CD4-positive, alpha-beta T cell treated with Interleukin-15 for 4 hours (primary cell): ENCODE data around the gene FAM209A.
"Not testable (repeated sequence)": the region's sequence is repeated elsewhere in the genome, so short reads cannot be mapped to it uniquely, and the experiment has no call there.

Source experiments
- DNase-seq: peaks from one replicate; pipeline ENCODE4 v3.0.0-alpha.2; 2020; ENCODE audit warnings: low spot score

Gene FAM209A

DNA sequence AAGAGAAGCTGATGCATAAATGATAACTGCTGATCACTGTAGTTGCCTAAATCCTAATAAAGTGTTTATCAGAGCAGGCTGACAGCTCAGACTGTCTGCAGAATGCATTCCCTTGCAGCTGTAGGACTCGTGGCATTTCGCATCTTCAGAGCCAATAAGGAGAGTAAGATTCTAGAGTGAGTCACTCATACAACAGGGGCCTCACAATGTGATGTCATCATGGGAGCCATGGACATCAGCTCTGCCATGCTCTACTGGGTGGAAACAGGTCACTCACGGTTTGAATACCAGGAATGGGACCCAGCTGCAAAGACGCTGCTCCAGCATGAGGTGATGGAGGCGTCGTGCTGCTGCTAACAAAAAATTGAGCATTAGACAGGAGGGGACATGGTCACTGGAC, 15.9 kb downstream of the FAM209A start:
- DNase-seq, result no peak

DNA sequence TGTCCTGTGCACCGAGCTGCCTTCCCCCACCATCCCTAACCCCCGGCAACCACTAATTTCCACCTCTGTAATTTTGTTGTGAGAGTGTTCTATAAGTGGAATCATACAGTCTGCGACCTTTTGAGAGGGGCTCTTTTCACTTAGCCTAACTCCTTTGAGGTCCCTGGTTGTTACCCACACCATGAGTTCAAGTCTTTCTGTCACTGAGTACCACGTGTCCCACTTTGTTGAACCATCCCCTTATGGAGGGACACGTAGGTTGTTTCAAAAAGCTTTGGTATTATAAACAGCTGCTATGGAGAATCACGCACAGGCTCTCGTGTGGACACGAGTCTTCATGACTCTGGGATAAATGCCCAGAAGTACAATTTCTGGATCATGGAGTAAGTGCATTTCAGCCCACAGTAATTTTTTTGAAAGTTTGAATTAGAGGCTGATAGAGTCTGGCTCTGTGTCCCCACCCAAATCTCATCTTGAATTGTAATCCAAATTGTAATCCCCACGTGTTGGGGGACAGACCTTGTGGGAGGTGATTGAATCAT, 18.0 kb downstream of the FAM209A start:
- no peak for DNase-seq

DNA sequence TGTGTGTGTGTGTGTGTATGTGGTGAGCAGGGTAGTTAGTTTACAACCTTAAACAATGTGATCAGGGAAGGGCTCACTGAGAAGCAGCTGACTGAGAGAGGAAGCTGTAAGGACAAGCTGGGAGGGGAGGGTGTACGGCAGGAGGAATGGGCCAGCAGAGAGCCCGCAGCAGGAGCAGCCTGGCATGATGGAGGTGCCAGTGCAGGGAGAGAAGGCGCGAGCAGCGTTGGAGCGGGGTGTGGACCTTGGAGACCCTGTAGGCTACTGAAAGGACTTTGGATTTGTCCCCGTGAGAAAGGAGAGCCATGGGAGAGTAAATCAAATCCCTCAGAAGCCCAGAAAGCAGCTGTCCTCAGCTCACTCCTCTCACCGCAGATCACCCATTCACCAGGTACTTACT, 27.0 kb downstream of the FAM209A start:
- no peak for DNase-seq

DNA sequence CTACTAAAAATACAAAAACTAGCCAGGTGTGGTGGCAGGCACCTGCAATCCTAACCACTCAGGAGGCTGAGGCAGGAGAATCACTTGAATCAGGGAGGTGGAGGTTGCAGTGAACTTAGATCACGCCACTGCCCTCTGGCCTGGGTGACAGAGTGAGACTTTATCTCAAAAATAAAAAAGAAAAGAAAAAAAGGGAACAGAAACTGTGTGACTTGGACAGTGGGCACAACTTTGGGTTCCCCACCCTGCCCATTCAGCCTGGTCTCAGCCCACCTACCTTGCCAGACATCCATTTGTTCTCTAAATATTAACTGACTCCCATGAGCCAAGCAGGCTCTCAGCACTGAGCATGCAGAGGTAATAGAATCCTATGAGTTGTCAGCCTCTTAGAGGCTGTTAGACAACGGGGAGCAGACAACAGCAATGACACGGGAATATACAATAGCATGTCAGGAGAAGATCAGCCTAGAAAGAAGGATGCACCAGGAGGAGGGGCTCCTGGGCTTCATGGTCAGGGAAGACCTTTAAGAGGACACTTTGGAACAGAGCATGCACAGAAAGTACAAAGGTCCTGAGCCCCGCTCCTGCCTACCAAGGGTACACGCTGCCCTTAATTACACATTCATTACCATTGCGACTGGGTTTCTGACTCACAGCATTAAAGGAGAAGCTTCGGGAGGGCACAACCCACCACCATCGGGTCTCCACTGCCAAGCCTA, 28.5 kb downstream of the FAM209A start:
- DNase-seq, result no peak

DNA sequence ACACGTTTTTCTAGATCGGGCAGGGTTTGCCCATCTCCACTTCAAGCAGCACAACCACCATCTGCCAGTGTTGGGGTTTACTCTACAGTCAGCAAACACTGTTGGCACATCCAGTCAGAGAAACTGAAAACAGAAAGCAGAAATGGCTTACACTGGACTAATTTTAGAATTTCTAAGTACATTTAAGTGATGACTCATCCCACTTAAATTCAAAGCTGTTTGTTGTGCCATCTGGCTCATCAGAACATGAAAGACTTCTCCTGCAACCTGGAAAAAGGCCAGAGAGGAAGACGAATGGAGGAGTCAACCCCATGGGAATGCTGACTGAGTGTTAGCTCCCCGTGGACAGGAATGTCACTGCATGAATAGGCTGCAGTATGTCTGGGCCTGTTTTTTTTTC, 30.3 kb downstream of the FAM209A start:
- DNase-seq, result no peak

DNA sequence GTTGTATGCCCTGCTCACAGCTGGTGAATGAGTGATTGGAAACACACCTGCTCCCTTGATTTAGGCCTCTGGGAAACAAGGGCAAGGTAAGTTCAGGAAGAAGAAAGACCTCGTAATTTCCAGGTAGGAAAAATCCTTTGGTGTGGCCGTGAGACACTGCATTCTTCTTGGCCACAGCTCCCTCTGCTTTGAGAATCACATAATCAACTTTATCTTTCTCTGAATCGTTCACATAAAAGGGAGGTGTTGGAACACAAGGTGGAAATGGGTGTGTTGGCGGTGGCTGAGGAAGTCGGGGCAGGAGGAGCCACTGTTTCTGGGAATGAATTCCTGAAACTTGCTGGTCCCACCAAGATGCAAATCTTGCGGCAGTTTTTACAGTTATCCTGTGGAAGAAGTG, 34.4 kb downstream of the FAM209A start:
- DNase-seq, result no peak

DNA sequence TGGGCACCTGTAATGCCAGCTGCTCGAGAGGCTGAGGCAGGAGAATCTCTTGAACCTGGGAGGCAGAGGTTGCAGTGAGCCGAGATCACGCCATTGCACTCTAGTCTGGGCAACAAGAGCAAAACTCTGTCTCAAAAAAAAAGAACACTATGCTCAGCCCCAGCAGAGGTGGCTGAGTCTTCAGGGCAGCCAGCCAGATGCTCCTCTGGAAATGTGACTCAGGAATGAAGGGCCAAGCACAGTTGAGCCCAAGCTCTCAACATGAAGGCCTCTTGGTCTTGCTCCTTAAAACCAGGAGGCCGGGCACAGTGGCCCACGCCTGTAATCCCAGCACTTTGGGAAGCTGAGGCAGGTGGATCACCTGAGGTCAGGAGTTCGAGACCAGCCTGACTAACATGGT, 40.0 kb downstream of the FAM209A start:
- DNase-seq, result not testable (repeated sequence)

DNA sequence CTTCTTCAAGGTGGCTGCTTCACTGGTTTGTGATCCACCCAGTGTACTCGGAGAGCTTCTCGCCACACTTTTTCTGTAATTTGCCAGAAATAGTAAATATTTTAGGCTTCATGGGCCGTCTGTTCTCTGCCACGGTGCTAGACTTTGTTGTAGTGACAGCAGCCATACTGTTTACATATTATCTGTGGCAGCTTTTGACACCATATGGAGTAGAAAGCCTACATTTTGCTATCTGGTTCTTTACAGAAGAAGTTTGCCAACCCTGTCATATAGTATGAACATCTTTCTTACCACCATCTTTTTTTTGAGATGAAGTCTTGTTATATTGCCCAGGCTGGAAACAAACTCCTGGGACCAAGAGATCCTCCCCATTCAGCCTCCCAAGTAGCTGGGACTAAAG, 41.0 kb downstream of the FAM209A start:
- DNase-seq, result no peak

DNA sequence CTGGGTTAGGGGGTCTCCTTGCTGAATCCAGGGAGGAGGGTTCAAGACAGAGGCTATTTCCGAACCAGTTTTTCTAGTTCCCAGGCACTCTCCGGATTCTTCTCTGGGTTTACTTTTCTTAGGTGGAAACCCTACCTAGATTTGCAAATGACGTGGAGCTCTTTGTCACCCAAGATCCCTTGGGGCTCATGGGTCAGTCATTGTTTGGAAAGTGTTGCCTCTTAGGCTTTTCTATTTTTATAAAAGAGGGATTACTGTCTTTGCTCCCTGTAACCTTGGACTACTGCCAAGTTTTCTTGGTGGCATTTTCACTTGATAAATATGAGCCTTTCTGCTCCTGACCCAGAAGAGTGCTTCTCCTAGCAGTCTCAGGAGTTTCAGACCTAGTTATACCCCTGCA, 42.1 kb downstream of the FAM209A start:
- DNase-seq, result no peak

DNA sequence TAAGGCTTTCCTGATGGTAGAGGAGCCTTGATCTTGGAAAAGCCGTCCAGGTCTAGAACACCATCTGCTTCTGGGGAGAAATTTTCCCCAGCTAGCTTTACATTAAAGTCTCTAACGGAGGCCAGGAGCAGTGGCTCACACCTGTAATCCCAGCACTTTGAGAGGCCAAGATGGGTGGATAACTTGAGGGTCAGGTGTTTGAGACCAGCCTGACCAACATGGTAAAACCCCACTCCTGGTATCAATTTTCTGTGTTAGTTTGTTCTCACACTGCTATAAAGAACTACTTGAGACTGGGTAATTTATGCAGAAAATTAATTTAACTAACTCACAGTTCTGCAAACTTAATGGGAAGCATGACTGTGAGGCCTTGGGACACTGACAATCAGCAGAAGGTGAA, 46.3 kb downstream of the FAM209A start:
- DNase-seq, result no peak

DNA sequence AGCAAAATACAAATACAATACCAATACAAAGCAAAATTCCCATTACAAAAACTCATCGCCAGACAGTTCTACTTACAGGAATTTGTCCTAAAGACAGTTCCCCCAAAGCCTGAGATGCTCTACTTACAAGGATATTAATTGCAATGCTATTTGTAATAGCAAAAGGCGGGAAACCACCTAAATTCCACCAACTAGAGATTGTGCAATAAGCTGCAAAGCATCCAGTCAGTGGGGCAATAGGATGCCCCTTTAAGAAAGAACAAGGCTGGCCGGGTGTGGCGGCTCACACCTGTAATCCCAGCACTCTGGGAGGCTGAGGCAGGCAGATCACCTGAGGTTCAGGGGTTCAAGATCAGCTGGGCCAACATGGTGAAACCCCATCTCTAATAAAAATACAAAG, 47.6 kb downstream of the FAM209A start:
- DNase-seq, result no peak

DNA sequence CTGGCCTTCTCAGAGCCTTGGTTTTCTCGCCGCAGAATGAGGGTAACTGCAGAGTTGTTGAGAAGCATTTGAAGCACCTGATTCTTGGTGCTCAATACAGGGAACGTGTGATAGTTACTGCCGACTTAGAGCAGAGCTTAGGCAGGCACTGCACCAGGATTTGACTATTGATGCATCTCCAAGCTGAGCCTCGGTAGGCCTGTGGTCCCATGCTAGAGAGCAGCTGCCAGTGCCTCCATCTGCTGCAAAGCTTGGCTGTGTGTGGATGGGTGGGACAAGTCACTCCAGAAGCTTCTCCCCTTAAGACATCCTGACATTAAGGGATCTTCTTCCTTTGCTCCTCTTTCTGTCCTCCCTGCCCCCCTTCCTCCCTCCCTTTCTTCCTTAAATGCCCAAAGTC, 49.4 kb downstream of the FAM209A start:
- DNase-seq, result no peak

DNA sequence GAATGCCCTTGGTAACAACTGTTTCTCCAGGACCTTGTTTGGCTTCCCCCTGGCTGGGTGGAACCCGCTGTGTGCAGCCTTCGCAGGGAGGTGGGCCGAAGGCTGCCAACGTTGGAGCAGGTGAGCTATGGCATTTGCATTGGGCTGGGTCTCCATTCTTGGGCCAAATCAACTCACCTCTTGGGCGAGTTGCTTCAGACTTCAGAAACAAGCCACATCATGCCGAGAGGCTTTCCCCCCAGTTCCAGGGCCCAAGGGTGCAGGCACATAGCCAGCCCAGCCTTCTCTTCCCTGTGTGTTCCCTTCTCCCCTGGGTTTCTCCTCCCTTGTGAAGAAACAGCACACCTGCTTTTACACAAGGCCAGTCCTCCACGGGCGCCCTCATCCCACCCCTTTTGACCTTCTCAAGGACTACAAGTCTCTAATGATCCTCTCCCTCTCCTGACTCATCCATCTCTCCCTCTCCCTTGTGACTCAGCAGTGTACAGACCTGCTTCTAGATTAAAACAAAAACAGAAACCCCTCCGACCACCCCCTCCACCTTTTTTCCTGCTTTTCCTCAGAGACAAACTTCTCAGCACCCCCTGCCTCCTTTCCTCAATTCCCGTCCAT, 50.1 kb downstream of the FAM209A start:
- no peak for DNase-seq

DNA sequence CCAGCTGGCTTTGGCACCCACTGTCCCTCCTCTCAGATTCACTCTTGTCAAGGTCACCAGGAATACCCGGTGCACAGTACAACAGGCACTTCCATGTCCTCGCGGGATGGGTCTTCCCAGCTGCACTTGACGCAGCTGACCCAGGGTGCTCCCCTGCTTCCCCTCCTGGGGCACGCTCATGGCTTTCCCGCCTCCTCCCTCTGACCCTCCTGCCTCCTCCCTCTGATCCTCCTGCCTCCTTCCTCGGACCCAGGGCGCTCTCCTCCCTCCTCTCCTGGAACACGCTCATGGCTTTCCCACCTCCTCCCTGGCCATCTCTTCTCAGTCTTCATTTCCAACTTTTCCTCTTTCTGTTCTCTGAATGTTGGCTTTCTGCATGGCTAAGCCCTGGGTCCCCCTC, 50.6 kb downstream of the FAM209A start:
- no peak for DNase-seq
